Measurements from ENCODE around the gene SGPL1. TPM values are rescaled to one million over a fixed set of nuclear protein-coding genes. Genes with fewer than 3 reads are reported as not detected.

Gene SGPL1
- total RNA-seq, 1 donor from 2014 or later: 8.2 TPM

- no peaks in the 10 kb centered on the region for H3K9me3 ChIP-seq (replicated peaks)
- peak overlapping the region; percentile 92 for H3K27ac ChIP-seq (replicated peaks)
- intact Hi-C loops (cut with micrococcal nuclease): loop anchor here (5.0 kb wide), 1 partner anchor 61 kb away; no protein-coding TSS in a partner anchor
- peak overlapping the region; percentile 77 for H3K4me3 ChIP-seq
- no peaks in the 10 kb centered on the region for H3K27me3 ChIP-seq (ENCODE audit: low read depth)
- peak; percentile 64 for DNase-seq
- peaks cover 8% of the 10 kb centered on the region for H3K36me3 ChIP-seq
- TF ChIP-seq CTCF (IDR thresholded peaks at IDR 0.05; ENCODE audit: borderline replicate concordance): no peak
- peaks cover 24% of the 10 kb centered on the region for H3K4me1 ChIP-seq
These were observed 609 bp downstream of the SGPL1 start for GRCh38 chr10:70816220-70816894.

GRCh38 chr10:70820976-70821750, 5.4 kb downstream of the SGPL1 start:
- TF ChIP-seq CTCF (IDR thresholded peaks at IDR 0.05; ENCODE audit: borderline replicate concordance): no peak
- H3K27me3 ChIP-seq (ENCODE audit: low read depth): no peaks in the 10 kb centered on the region
- peaks cover 10% of the 10 kb centered on the region for H3K36me3 ChIP-seq
- no peak overlapping the region for H3K4me3 ChIP-seq
- intact Hi-C loops (cut with micrococcal nuclease): no loop called here
- DNase-seq: no peak
- H3K4me1 ChIP-seq: peaks cover 27% of the 10 kb centered on the region
- no peaks in the 10 kb centered on the region for H3K9me3 ChIP-seq (replicated peaks)
- H3K27ac ChIP-seq (replicated peaks): no peak overlapping the region

- Histone ChIP-seq H3K36me3 (peaks cover 14% of the 10 kb centered on the region), H3K4me1 (peaks cover 27% of the 10 kb centered on the region), H3K9me3 (replicated peaks) (no peaks in the 10 kb centered on the region), H3K4me3 (no peak overlapping the region), H3K27me3 (ENCODE audit: low read depth) (no peaks in the 10 kb centered on the region), H3K27ac (replicated peaks) (no peak overlapping the region)
- intact Hi-C loops (cut with micrococcal nuclease): no loop called here
- no peak for DNase-seq
- no peak for TF ChIP-seq CTCF (IDR thresholded peaks at IDR 0.05; ENCODE audit: borderline replicate concordance)
These were observed 6.5 kb downstream of the SGPL1 start for GRCh38 chr10:70822076-70822820.

GRCh38 chr10:70827086-70827757, 11.5 kb downstream of the SGPL1 start:
- Histone ChIP-seq H3K27ac (replicated peaks) (no peak overlapping the region), H3K9me3 (replicated peaks) (no peaks in the 10 kb centered on the region), H3K4me3 (no peak overlapping the region), H3K4me1 (peaks cover 57% of the 10 kb centered on the region), H3K36me3 (peaks cover 5% of the 10 kb centered on the region), H3K27me3 (ENCODE audit: low read depth) (no peaks in the 10 kb centered on the region)
- intact Hi-C loops (cut with micrococcal nuclease): no loop called here
- no peak for TF ChIP-seq CTCF (IDR thresholded peaks at IDR 0.05; ENCODE audit: borderline replicate concordance)
- DNase-seq: no peak

GRCh38 chr10:70828923-70829322, 13.2 kb downstream of the SGPL1 start:
- Histone ChIP-seq H3K27ac (replicated peaks) (peak overlapping the region; percentile 45), H3K4me1 (peaks cover 66% of the 10 kb centered on the region), H3K27me3 (ENCODE audit: low read depth) (no peaks in the 10 kb centered on the region), H3K36me3 (peaks cover 5% of the 10 kb centered on the region), H3K4me3 (no peak overlapping the region), H3K9me3 (replicated peaks) (no peaks in the 10 kb centered on the region)
- no peak for TF ChIP-seq CTCF (IDR thresholded peaks at IDR 0.05; ENCODE audit: borderline replicate concordance)
- intact Hi-C loops (cut with micrococcal nuclease): no loop called here
- DNase-seq: no peak
